T-helper 1 cell treated with Interleukin-12 subunit alpha and Interleukin-12 subunit beta and Interleukin-4 antibody, amounts not matched to agents 30 ng/mL and 1 ng/mL, for 36 hours (primary cell): Measurements from ENCODE around the gene MXD1. TPM values are rescaled to one million over a fixed set of nuclear protein-coding genes. Genes with fewer than 3 reads are reported as not detected.

Experiments
- intact Hi-C: fragments of 100-400 bp; cut with micrococcal nuclease; formaldehyde crosslinking; loops from one replicate; pipeline ENCODE4 v1.15.1; 2024
- total RNA-seq: library from RNA; stranded (reverse); gene quantifications from 2 replicates; pipeline ENCODE4 v1.2.3, GENCODE V29; 2022

Gene MXD1
- total RNA-seq, 1 donor from 2014 or later: 32.0 TPM

- intact Hi-C loops: no loop called here
Observed at GRCh38 chr2:69932596-69932922, 17.6 kb downstream of the MXD1 start.

GRCh38 chr2:69933254-69933828, 18.4 kb downstream of the MXD1 start:
- intact Hi-C loops: no loop called here

- intact Hi-C loops: no loop called here
Observed at GRCh38 chr2:69933839-69934613, 19.1 kb downstream of the MXD1 start.

GRCh38 chr2:69934614-69934908, 19.7 kb downstream of the MXD1 start:
- intact Hi-C loops: no loop called here

GRCh38 chr2:69935011-69935410, 20.1 kb downstream of the MXD1 start:
- intact Hi-C loops: no loop called here

GRCh38 chr2:69936906-69937305, 22.0 kb downstream of the MXD1 start:
- intact Hi-C loops: no loop called here

GRCh38 chr2:69937968-69938367, 23.1 kb downstream of the MXD1 start:
- intact Hi-C loops: no loop called here

- intact Hi-C loops: no loop called here
Observed at GRCh38 chr2:69939722-69940121, 24.8 kb downstream of the MXD1 start.

GRCh38 chr2:69940691-69941090, 25.8 kb downstream of the MXD1 start:
- intact Hi-C loops: no loop called here

GRCh38 chr2:69943000-69943842, 28.3 kb downstream of the MXD1 start:
- intact Hi-C loops: no loop called here

GRCh38 chr2:69943843-69944525, 29.1 kb downstream of the MXD1 start:
- intact Hi-C loops: no loop called here

GRCh38 chr2:69944756-69945155, 29.8 kb downstream of the MXD1 start:
- intact Hi-C loops: no loop called here

GRCh38 chr2:69945441-69945840, 30.5 kb downstream of the MXD1 start:
- intact Hi-C loops: no loop called here

GRCh38 chr2:69945941-69946340, 31.0 kb downstream of the MXD1 start:
- intact Hi-C loops: loop anchor here (1.0 to 2.0 kb wide), 8 partner anchors 32 to 347 kb away; partner anchors contain the start of genes C2orf42 and SNRPG

- intact Hi-C loops: loop anchor here (1.0 to 2.0 kb wide), 9 partner anchors 32 to 347 kb away; partner anchors contain the start of genes C2orf42 and SNRPG
Observed at GRCh38 chr2:69946351-69947324, 31.7 kb downstream of the MXD1 start.

- intact Hi-C loops: loop anchor here (1.0 to 2.0 kb wide), 2 partner anchors 95 to 136 kb away; no protein-coding TSS in a partner anchor
Observed at GRCh38 chr2:69947325-69947931, 32.5 kb downstream of the MXD1 start.

GRCh38 chr2:69948032-69948962, 33.4 kb downstream of the MXD1 start:
- intact Hi-C loops: no loop called here

- intact Hi-C loops: no loop called here
Observed at GRCh38 chr2:69948963-69949645, 34.2 kb downstream of the MXD1 start.
